GM10266 (cell line): ENCODE measurements around the gene FGD3.

Experiments used
- DNase-seq: peaks from one replicate; pipeline ENCODE4 v3.0.0; 2012; ENCODE audit errors: extremely low spot score
- TF ChIP-seq, protein P1 (sequence below): IDR thresholded peaks from 2 replicates; pipeline ENCODE4 v1.5.1; 2012; ENCODE audit warnings: mild to moderate bottlenecking, low read depth; ENCODE audit not compliant: control insufficient read depth, insufficient read depth; ENCODE audit errors: missing control alignments

FGD3 gene

GRCh38 chr9:92949266-92949982 is 2.1 kb downstream of the FGD3 start:
- TF ChIP-seq, protein P1, sequence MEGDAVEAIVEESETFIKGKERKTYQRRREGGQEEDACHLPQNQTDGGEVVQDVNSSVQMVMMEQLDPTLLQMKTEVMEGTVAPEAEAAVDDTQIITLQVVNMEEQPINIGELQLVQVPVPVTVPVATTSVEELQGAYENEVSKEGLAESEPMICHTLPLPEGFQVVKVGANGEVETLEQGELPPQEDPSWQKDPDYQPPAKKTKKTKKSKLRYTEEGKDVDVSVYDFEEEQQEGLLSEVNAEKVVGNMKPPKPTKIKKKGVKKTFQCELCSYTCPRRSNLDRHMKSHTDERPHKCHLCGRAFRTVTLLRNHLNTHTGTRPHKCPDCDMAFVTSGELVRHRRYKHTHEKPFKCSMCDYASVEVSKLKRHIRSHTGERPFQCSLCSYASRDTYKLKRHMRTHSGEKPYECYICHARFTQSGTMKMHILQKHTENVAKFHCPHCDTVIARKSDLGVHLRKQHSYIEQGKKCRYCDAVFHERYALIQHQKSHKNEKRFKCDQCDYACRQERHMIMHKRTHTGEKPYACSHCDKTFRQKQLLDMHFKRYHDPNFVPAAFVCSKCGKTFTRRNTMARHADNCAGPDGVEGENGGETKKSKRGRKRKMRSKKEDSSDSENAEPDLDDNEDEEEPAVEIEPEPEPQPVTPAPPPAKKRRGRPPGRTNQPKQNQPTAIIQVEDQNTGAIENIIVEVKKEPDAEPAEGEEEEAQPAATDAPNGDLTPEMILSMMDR = no peak
- no peak for DNase-seq

- TF ChIP-seq, protein P1 = no peak
- DNase-seq = no peak
Observed at GRCh38 chr9:92950359-92950955, 3.1 kb downstream of the FGD3 start.

GRCh38 chr9:92952906-92953610 is 5.7 kb downstream of the FGD3 start:
- TF ChIP-seq, protein P1 = no peak
- no peak for DNase-seq

GRCh38 chr9:92954049-92954861 is 6.9 kb downstream of the FGD3 start:
- DNase-seq = no peak
- TF ChIP-seq, protein P1 = no peak

DNA sequence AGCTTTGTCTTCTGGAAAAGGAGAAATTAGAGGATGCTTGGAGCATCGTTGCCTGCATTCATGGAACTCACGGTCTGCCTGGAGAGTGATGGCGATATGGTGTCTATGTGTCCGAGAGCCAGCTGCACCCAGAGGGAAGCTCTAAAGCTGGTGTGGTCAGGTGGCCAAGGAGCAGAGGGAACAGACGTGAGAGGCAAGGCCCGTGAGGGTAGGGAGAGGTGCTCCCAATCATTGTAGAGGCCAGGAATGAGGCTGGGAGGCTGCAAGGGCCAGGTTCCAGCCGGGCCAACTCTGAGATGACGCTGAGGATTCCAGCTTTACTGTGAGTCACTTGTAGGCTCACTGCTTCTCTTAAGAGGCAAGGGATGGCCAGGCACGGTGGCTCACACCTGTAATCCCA is 7.6 kb downstream of the FGD3 start:
- no peak for DNase-seq
- TF ChIP-seq, protein P1 = no peak

DNA sequence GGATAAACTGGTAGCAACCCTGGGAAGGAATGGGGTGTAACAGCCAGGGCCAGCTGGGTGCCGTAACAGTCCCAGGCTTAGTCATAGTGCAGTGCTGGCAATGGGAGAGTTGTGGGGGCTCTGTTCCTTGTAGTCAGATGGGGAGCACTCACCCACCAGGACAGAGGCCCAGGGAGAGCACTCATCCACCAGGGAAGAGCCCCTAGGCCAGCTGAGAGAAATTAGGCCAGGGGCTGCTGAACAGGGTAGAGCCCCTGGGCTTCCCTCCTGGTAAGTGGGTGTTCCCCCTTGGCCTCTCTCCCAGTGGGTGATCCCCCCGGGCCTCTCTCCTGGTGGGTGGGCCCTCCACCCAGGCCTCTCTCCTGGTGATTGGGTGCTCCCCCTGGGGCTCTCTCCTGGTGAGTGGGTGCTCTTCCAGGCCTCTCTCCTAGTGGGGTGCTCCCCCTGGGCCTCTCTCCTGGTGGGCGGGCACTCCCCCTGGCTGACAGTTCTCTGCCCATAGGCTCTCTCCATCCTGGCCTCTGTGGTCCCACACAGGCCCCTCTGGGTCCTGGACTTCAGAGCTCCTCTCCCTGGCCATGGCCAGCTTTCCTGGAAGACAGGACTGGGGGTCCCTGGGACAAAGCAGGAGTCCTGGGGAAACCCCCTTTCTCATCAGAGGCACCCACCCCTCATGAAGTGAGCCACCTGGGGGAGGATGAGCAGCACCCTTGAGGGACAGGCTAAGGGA is 13.4 kb downstream of the FGD3 start:
- TF ChIP-seq, protein P1 = no peak

More for the DNA sequence above, 13.4 kb downstream of the FGD3 start:
- no peak for DNase-seq
